C4-2B (cell line): ENCODE measurements around the gene APMAP.

ENCODE experiments used
- ZFX ChIP-seq: fragments of 450-650 bp; IDR thresholded peaks from 2 replicates; pipeline ENCODE4 v1.6.1; 2017
- TF ChIP-seq, protein P1 (sequence below): fragments of 450-650 bp; conservative IDR thresholded peaks from 2 replicates; pipeline ENCODE4 v1.5.1; 2017; ENCODE audit warnings: mild to moderate bottlenecking

DNA sequence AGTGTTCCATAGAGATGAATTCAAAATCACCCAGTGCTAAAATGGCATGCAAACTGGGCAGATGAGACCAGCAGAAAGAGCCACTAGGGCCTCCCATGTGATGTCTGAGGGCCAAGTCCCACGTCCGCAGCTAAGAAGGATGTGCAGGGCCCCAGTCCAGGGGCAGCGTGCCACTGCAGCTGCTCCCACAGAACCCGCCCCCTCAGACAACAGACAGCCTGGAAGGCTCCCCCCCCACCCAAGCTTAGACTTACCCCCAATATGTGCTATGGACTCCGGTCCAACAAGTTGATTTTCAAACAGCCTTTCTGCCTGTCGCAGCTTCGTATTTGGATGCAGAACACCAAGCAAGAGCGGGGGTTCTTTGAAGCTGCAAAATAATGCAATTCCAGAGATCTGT, 14.0 kb downstream of the APMAP start:
- TF ChIP-seq, protein P1, sequence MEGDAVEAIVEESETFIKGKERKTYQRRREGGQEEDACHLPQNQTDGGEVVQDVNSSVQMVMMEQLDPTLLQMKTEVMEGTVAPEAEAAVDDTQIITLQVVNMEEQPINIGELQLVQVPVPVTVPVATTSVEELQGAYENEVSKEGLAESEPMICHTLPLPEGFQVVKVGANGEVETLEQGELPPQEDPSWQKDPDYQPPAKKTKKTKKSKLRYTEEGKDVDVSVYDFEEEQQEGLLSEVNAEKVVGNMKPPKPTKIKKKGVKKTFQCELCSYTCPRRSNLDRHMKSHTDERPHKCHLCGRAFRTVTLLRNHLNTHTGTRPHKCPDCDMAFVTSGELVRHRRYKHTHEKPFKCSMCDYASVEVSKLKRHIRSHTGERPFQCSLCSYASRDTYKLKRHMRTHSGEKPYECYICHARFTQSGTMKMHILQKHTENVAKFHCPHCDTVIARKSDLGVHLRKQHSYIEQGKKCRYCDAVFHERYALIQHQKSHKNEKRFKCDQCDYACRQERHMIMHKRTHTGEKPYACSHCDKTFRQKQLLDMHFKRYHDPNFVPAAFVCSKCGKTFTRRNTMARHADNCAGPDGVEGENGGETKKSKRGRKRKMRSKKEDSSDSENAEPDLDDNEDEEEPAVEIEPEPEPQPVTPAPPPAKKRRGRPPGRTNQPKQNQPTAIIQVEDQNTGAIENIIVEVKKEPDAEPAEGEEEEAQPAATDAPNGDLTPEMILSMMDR = no peak
- no peak for TF ChIP-seq ZFX
